H9 (cell line): ENCODE results near the gene HHIP. TPM values are rescaled to one million over a fixed set of nuclear protein-coding genes. Genes with fewer than 3 reads are reported as not detected.

Experiments
- DNase-seq: peaks from one replicate; pipeline ENCODE4 v3.0.0-alpha.2; 2017
- H2AFZ ChIP-seq: one replicate; pipeline ENCODE4 v1.6.1; 2013; ENCODE audit warnings: mild to moderate bottlenecking, low read length, control low read depth, moderate library complexity
- H2AK5ac ChIP-seq: 2 replicates; pipeline ENCODE4 v1.6.1; 2013; ENCODE audit warnings: low read length, control low read depth, mixed read lengths; ENCODE audit not compliant: insufficient read length
- H2BK120ac ChIP-seq: one replicate; pipeline ENCODE4 v1.6.1; 2013; ENCODE audit warnings: low read depth, mild to moderate bottlenecking, low read length, control low read depth, inconsistent platforms; ENCODE audit not compliant: poor library complexity, severe bottlenecking
- H2BK12ac ChIP-seq: 2 replicates; pipeline ENCODE4 v1.6.1; 2013; ENCODE audit warnings: low read length, control low read depth, mixed read lengths, low read depth; ENCODE audit not compliant: insufficient read length
- H2BK15ac ChIP-seq: 2 replicates; pipeline ENCODE4 v1.6.1; 2013; ENCODE audit warnings: low read depth, low read length, control low read depth
- H2BK20ac ChIP-seq: one replicate; pipeline ENCODE4 v1.6.1; 2013; ENCODE audit warnings: low read depth, mild to moderate bottlenecking, low read length, control low read depth, inconsistent platforms; ENCODE audit not compliant: poor library complexity, severe bottlenecking
- H2BK5ac ChIP-seq: 2 replicates; pipeline ENCODE4 v1.6.1; 2013; ENCODE audit warnings: low read length, control low read depth, mixed read lengths; ENCODE audit not compliant: insufficient read length
- H3K14ac ChIP-seq: 2 replicates; pipeline ENCODE4 v1.6.1; 2013; ENCODE audit warnings: low read length, control low read depth; ENCODE audit not compliant: insufficient read depth
- H3K18ac ChIP-seq: 2 replicates; pipeline ENCODE4 v1.6.1; 2013; ENCODE audit warnings: low read depth, mild to moderate bottlenecking, mixed read lengths, low read length, control low read depth; ENCODE audit not compliant: insufficient read length
- H3K23ac ChIP-seq: 2 replicates; pipeline ENCODE4 v1.6.1; 2013; ENCODE audit warnings: low read length, control low read depth, mixed read lengths, low read depth; ENCODE audit not compliant: insufficient read length
- H3K23me2 ChIP-seq: 2 replicates; pipeline ENCODE4 v1.6.1; 2013; ENCODE audit warnings: low read depth, mild to moderate bottlenecking, mixed read lengths, low read length, control low read depth; ENCODE audit not compliant: insufficient read length, poor library complexity, severe bottlenecking
- H3K27ac ChIP-seq: 2 replicates; pipeline ENCODE4 v1.5.1; 2013; ENCODE audit warnings: low read length, control low read depth, mixed read lengths, low read depth; ENCODE audit not compliant: insufficient read length
- H3K27me3 ChIP-seq: 2 replicates; pipeline ENCODE4 v1.6.1; 2013; ENCODE audit warnings: low read length, control low read depth, inconsistent platforms; ENCODE audit not compliant: insufficient read depth
- H3K4ac ChIP-seq: 2 replicates; pipeline ENCODE4 v1.6.1; 2013; ENCODE audit warnings: low read depth, mild to moderate bottlenecking, control low read depth, inconsistent platforms, low read length, moderate library complexity
- H3K4me1 ChIP-seq: 2 replicates; pipeline ENCODE4 v1.6.1; 2013; ENCODE audit warnings: low read length, control low read depth, inconsistent platforms; ENCODE audit not compliant: insufficient read depth
- H3K4me2 ChIP-seq: 2 replicates; pipeline ENCODE4 v1.6.1; 2013; ENCODE audit warnings: low read length, control low read depth, mixed read lengths; ENCODE audit not compliant: insufficient read length, insufficient read depth
- H3K56ac ChIP-seq: 2 replicates; pipeline ENCODE4 v1.6.1; 2013; ENCODE audit warnings: low read depth, mild to moderate bottlenecking, mixed read lengths, low read length, control low read depth; ENCODE audit not compliant: insufficient read length
- H3K79me1 ChIP-seq: 2 replicates; pipeline ENCODE4 v1.6.1; 2013; ENCODE audit warnings: low read depth, mild to moderate bottlenecking, moderate library complexity, low read length, control low read depth, inconsistent platforms; ENCODE audit not compliant: insufficient read depth, poor library complexity, severe bottlenecking
- H3K79me2 ChIP-seq: 2 replicates; pipeline ENCODE4 v1.6.1; 2013; ENCODE audit warnings: low read length, control low read depth, inconsistent platforms; ENCODE audit not compliant: insufficient read depth
- H3K9ac ChIP-seq: 2 replicates; pipeline ENCODE4 v1.6.1; 2013; ENCODE audit warnings: low read length, control low read depth, mixed read lengths; ENCODE audit not compliant: insufficient read length; ENCODE audit errors: extremely low read depth
- H3K9me3 ChIP-seq: one replicate; pipeline ENCODE4 v1.6.1; 2013; ENCODE audit warnings: low read depth, low read length, inconsistent platforms; ENCODE audit not compliant: control insufficient read depth
- H3T11ph ChIP-seq: one replicate; pipeline ENCODE4 v1.6.1; 2013; ENCODE audit warnings: mild to moderate bottlenecking, low read length, control low read depth, inconsistent platforms
- H4K20me1 ChIP-seq: one replicate; pipeline ENCODE4 v1.6.1; 2013; ENCODE audit not compliant: control insufficient read depth, insufficient read length, insufficient read depth
- H4K5ac ChIP-seq: 2 replicates; pipeline ENCODE4 v1.6.1; 2013; ENCODE audit warnings: low read depth, mild to moderate bottlenecking, mixed read lengths, low read length, control low read depth; ENCODE audit not compliant: insufficient read length
- H4K8ac ChIP-seq: replicated peaks from 2 replicates; pipeline ENCODE4 v1.6.1; 2013; ENCODE audit warnings: low read length, control low read depth, mixed read lengths, low read depth; ENCODE audit not compliant: insufficient read length
- H4K91ac ChIP-seq: 2 replicates; pipeline ENCODE4 v1.6.1; 2013; ENCODE audit warnings: low read depth, mild to moderate bottlenecking, moderate library complexity, mixed read lengths, low read length, control low read depth; ENCODE audit not compliant: insufficient read length
- H3K27ac Mint-ChIP-seq, 3 experiments: 2 replicates in 2 of 3; 3 replicates in 1 of 3; pipeline ENCODE4 v1.8.0; 2020 to 2021; ENCODE audit warnings: mixed read lengths in 3 of 3, mild to moderate bottlenecking in 1 of 3, moderate library complexity in 1 of 3
- H3K27me3 Mint-ChIP-seq: 2 replicates; pipeline ENCODE4 v1.8.0; 2021; ENCODE audit warnings: low read depth, mild to moderate bottlenecking, moderate library complexity, mixed read lengths
- H3K36me3 Mint-ChIP-seq, 3 experiments: 2 replicates in 2 of 3; 3 replicates in 1 of 3; pipeline ENCODE4 v1.8.0; 2020 to 2021; ENCODE audit warnings: low read depth in 3 of 3, mixed read lengths in 3 of 3; ENCODE audit not compliant: insufficient read depth in 1 of 3
- H3K4me1 Mint-ChIP-seq, 2 experiments: 2 replicates each; pipeline ENCODE4 v1.8.0; 2020; ENCODE audit warnings: mixed read lengths in 2 of 2
- H3K4me3 Mint-ChIP-seq, 2 experiments: 2 replicates in 1 of 2; 3 replicates in 1 of 2; pipeline ENCODE4 v1.8.0; 2020 to 2021; ENCODE audit warnings: mild to moderate bottlenecking in 2 of 2, mixed read lengths in 2 of 2, moderate library complexity in 1 of 2
- H3K9me3 Mint-ChIP-seq, 2 experiments: 2 replicates in 1 of 2; 3 replicates in 1 of 2; pipeline ENCODE4 v1.8.0; 2020; ENCODE audit warnings: mild to moderate bottlenecking in 2 of 2, mixed read lengths in 2 of 2, moderate library complexity in 1 of 2
- WGBS: extraction: QIAGEN DNeasy Blood & Tissue Kit; methylation state at CpG from one replicate; pipeline ENCODE4 v1.1.7; 2013; ENCODE audit warnings: missing lambda C conversion rate, low lambda C conversion rate, mixed read lengths; ENCODE audit not compliant: insufficient read length; ENCODE audit errors: extremely low coverage; 5-methylcytosine and 5-hydroxymethylcytosine counted together
- total RNA-seq: library from RNA; stranded (reverse); gene quantifications from 2 replicates; pipeline ENCODE4 v1.2.1, GENCODE V29; 2021
- TF ChIP-seq, protein P1 (sequence below): fragments of 200-600 bp; sonication (generic); conservative IDR thresholded peaks from 3 replicates; pipeline ENCODE4 v1.8.0; 2021; ENCODE audit warnings: antibody characterized with exemption, mild to moderate bottlenecking

The HHIP gene
- total RNA-seq, 1 experiment from 2014 or later: 3.8 TPM

DNA sequence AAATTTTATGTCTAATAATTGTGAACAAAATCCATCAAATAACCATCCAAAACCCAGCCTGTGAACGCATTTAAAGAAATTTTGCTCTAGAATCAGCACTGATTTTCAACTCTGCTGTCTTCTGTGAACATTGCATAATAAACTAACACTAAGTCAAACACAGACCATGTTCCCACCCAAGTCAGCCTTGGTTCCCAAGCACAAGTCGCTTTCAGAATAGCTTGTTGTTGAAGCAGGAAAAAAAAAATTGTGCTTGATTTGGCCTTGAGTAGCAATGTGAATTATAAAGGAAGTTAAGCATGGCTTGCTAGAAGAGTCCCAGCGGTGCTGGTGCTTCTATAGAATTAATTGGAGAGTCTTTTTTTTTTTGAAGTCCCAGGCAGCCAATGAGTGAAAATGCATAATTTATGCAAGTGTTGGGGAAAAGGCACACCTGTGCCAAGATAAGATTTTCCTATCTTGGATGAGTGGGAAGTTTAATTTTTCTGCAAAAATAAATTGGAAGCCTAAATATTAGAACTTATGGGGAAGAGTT is 42.1 kb downstream of the HHIP start:
- H2BK5ac ChIP-seq: no peak overlapping the region
- H3K14ac ChIP-seq: no peak overlapping the region
- H2BK120ac ChIP-seq: no peak overlapping the region
- no peak overlapping the region for H3K18ac ChIP-seq
- TF ChIP-seq, protein P1, sequence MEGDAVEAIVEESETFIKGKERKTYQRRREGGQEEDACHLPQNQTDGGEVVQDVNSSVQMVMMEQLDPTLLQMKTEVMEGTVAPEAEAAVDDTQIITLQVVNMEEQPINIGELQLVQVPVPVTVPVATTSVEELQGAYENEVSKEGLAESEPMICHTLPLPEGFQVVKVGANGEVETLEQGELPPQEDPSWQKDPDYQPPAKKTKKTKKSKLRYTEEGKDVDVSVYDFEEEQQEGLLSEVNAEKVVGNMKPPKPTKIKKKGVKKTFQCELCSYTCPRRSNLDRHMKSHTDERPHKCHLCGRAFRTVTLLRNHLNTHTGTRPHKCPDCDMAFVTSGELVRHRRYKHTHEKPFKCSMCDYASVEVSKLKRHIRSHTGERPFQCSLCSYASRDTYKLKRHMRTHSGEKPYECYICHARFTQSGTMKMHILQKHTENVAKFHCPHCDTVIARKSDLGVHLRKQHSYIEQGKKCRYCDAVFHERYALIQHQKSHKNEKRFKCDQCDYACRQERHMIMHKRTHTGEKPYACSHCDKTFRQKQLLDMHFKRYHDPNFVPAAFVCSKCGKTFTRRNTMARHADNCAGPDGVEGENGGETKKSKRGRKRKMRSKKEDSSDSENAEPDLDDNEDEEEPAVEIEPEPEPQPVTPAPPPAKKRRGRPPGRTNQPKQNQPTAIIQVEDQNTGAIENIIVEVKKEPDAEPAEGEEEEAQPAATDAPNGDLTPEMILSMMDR: no peak
- Mint-ChIP-seq H3K36me3 (no peaks in the 10 kb centered on the region), H3K4me3 (no peak overlapping the region), H3K4me1 (peaks cover 9 to 10% of the 10 kb centered on the region in 2 experiments), H3K27me3 (no peaks in the 10 kb centered on the region), H3K9me3 (no peaks in the 10 kb centered on the region), H3K27ac (peak overlapping the region in 2 of 3 experiments; percentile 12 to 42; a peak in 2 of 7 replicates)
- H4K91ac ChIP-seq: no peak overlapping the region
- no peak overlapping the region for H3K4me2 ChIP-seq
- no peak overlapping the region for H2BK12ac ChIP-seq
- no peaks in the 10 kb centered on the region for H3K79me2 ChIP-seq
- DNase-seq: no peak
- no peak overlapping the region for H2AFZ ChIP-seq
- H3K27ac ChIP-seq: no peak overlapping the region
- H3K27me3 ChIP-seq: no peaks in the 10 kb centered on the region
- H4K8ac ChIP-seq: no peak overlapping the region
- H3K4me1 ChIP-seq: peaks cover 4% of the 10 kb centered on the region; the same call in 1 of the 2 replicates
- H2AK5ac ChIP-seq: no peak overlapping the region
- no peak overlapping the region for H2BK15ac ChIP-seq
- H3K9me3 ChIP-seq: no peaks in the 10 kb centered on the region
- no peak overlapping the region for H3K9ac ChIP-seq
- no peak overlapping the region for H4K5ac ChIP-seq
- no peaks in the 10 kb centered on the region for H3K23me2 ChIP-seq
- no peak overlapping the region for H3K4ac ChIP-seq
- no peak overlapping the region for H3T11ph ChIP-seq
- no peaks in the 10 kb centered on the region for H4K20me1 ChIP-seq
- H3K79me1 ChIP-seq: no peaks in the 10 kb centered on the region
- H3K23ac ChIP-seq: no peak overlapping the region
- H3K56ac ChIP-seq: no peak overlapping the region
- H2BK20ac ChIP-seq: no peak overlapping the region
- WGBS: no CpG with 5 or more reads among the region's 3 CpGs
